Tibial nerve (tissue), 4 donors: ENCODE results near the gene CRYBB3. TPM values are rescaled to one million over a fixed set of nuclear protein-coding genes. Genes with fewer than 3 reads are reported as not detected.

Experiments
- DNase-seq, 2 donors: peaks; one replicate each; pipeline ENCODE4 v3.0.0-alpha.2; 2019; ENCODE audit warnings: low spot score in 2 of 2
- H3K27ac ChIP-seq, 4 donors: fragments of 200-600 bp; sonication (generic) in 3 of 4; one replicate each; pipeline ENCODE4 v1.5.1; 2017 to 2019; ENCODE audit warnings: mild to moderate bottlenecking in 1 of 4
- H3K27me3 ChIP-seq, 2 donors: fragments of 200-600 bp; sonication (generic) in 1 of 2; one replicate each; pipeline versions ENCODE4 v1.5.1 to v1.6.0; 2017 to 2019
- H3K36me3 ChIP-seq, 3 donors: fragments of 200-600 bp; sonication (generic); one replicate each; pipeline ENCODE4 v1.5.1; 2018 to 2019
- H3K4me1 ChIP-seq, 4 donors: fragments of 200-600 bp; sonication (generic) in 3 of 4; one replicate each; pipeline ENCODE4 v1.5.1; 2017 to 2019
- H3K4me3 ChIP-seq, 4 donors: fragments of 200-600 bp; sonication (generic) in 3 of 4; one replicate each; pipeline ENCODE4 v1.5.1; 2017 to 2019; ENCODE audit warnings: mild to moderate bottlenecking in 1 of 4, moderate library complexity in 1 of 4
- H3K9me3 ChIP-seq, 4 donors: fragments of 200-600 bp; sonication (generic) in 3 of 4; one replicate each; pipeline ENCODE4 v1.5.1; 2017 to 2019
- EP300 ChIP-seq, 2 donors: sonication (generic); formaldehyde crosslinking; IDR thresholded peaks; one replicate each; pipeline ENCODE4 v1.6.1; 2017; ENCODE audit warnings: antibody characterized with exemption in 2 of 2, mild to moderate bottlenecking in 1 of 2
- POLR2A ChIP-seq, 2 donors: fragments of 450-650 bp; IDR thresholded peaks; one replicate each; pipeline ENCODE4 v1.6.1; 2017; ENCODE audit warnings: antibody characterized with exemption in 2 of 2, mild to moderate bottlenecking in 2 of 2, moderate library complexity in 2 of 2
- WGBS, 2 donors: methylation state at CpG; one replicate each; pipeline ENCODE4 v1.1.5; 2018; 5-methylcytosine and 5-hydroxymethylcytosine counted together
- total RNA-seq, 4 donors: library from RNA; depleted of rRNA; stranded (reverse); fragments of >200 nt; gene quantifications; one replicate each; pipeline ENCODE4 v1.1.0, GENCODE V29; 2016
- TF ChIP-seq, protein P1 (sequence below), 5 experiments: fragments of 200-600 bp in 3 of 5; fragments of 450-650 bp in 2 of 5; sonication (generic) in 3 of 5; IDR thresholded peaks; one replicate each; pipeline ENCODE4 v1.5.1; 2016 to 2019; ENCODE audit warnings: antibody characterized with exemption in 5 of 5, mild to moderate bottlenecking in 3 of 5, moderate library complexity in 2 of 5

CRYBB3 gene
- total RNA-seq, 4 donors from 2014 or later = not detected

DNA sequence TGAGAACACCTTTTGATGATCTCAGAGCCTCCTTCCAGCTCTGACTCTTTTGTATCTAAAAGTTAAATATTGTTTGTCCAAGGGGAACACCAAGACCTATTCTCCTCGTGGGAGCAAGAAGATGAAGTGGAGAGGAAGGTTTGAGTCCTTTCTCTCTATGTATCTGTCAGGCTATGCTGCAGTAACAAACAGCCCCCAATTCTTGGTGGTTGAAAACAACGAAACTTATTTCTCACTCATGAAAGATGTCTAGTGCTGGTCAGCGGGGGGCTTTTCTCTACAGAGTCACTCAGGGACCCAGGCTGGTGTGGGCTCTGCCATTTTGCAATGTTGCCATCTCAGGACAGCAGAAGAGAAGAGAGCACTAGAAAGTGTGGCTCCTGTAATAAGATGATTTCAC, 13.6 kb downstream of the CRYBB3 start:
- no peak for TF ChIP-seq POLR2A (IDR thresholded peaks at IDR 0.05)
- TF ChIP-seq EP300 (IDR thresholded peaks at IDR 0.05) = no peak
- TF ChIP-seq, protein P1, sequence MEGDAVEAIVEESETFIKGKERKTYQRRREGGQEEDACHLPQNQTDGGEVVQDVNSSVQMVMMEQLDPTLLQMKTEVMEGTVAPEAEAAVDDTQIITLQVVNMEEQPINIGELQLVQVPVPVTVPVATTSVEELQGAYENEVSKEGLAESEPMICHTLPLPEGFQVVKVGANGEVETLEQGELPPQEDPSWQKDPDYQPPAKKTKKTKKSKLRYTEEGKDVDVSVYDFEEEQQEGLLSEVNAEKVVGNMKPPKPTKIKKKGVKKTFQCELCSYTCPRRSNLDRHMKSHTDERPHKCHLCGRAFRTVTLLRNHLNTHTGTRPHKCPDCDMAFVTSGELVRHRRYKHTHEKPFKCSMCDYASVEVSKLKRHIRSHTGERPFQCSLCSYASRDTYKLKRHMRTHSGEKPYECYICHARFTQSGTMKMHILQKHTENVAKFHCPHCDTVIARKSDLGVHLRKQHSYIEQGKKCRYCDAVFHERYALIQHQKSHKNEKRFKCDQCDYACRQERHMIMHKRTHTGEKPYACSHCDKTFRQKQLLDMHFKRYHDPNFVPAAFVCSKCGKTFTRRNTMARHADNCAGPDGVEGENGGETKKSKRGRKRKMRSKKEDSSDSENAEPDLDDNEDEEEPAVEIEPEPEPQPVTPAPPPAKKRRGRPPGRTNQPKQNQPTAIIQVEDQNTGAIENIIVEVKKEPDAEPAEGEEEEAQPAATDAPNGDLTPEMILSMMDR (IDR thresholded peaks at IDR 0.05) = no peak

DNA sequence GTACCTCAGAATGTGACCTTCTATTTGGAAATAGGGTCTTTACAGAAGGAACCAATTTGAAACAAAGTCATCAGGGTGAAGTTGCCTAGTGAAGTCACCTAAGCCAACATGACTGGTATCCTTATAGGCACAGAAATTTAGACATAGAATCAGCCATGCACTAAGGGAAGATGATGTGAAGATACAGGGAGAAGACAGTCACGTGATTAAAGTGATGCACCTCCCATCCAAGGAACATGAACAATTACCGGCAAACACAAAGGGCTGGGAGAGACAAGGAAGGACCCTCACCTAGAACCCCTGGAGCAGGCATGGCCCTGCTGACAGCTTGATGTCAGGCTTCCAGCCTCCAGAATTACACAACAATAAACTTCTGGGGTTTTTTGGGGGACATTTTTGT, 16.6 kb downstream of the CRYBB3 start:
- H3K9me3 ChIP-seq = peaks cover 0 to 32% (median 0%) of the 10 kb centered on the region in 4 donors
- peaks cover 0 to 2% of the 10 kb centered on the region in 2 donors for H3K27me3 ChIP-seq
- no peak overlapping the region for H3K4me3 ChIP-seq
- TF ChIP-seq, protein P1 (IDR thresholded peaks at IDR 0.05) = no peak
- TF ChIP-seq EP300 (IDR thresholded peaks at IDR 0.05) = no peak
- TF ChIP-seq POLR2A (IDR thresholded peaks at IDR 0.05) = no peak
- no peaks in the 10 kb centered on the region for H3K4me1 ChIP-seq
- 65 to 66% methylated on average over 2 of the region's 2 CpGs for WGBS, 2 donors
- DNase-seq = no peak
- no peak overlapping the region for H3K27ac ChIP-seq
- no peaks in the 10 kb centered on the region for H3K36me3 ChIP-seq

More for the DNA sequence above, 13.6 kb downstream of the CRYBB3 start:
- Histone ChIP-seq H3K27ac (no peak overlapping the region), H3K36me3 (no peaks in the 10 kb centered on the region), H3K9me3 (peaks cover 0 to 32% (median 0%) of the 10 kb centered on the region in 4 donors), H3K4me1 (no peaks in the 10 kb centered on the region), H3K27me3 (no peaks in the 10 kb centered on the region), H3K4me3 (no peak overlapping the region)
- 77 to 79% methylated on average over 3 of the region's 3 CpGs for whole genome bisulfite sequencing, 2 donors
- DNase-seq = no peak

DNA sequence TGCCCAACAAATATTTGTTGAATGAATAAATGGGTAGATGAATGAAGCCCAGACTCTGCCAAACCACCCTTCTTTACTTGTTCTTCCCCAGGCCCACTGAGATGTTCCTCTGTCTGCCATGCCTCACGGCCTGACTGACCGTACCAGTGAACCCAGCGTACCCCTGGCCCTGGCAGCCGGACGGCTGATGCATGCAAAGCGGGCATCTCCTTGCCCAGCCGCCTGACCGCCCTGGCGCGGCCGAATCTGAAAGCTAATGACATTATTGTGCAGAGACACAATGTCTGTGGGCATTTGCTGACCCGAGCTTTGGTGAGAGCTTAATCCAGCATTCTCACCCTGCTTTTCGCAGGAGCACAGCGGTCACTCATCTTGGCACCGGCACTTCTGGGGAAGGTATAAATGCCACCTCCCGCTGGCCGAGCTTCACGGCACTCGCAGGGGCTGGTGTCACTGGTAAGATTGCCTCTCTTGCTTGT, 19.6 kb downstream of the CRYBB3 start, which contains the start of gene CRYBB2:
Gene CRYBB2 (plus strand): TSS at position 429 of the 479 bp plus-strand sequence. CDS start 1,791 bp downstream, outside the sequence.
- H3K4me1 ChIP-seq = no peaks in the 10 kb centered on the region
- no peak within 1 kb of the TSS for H3K27ac ChIP-seq
- no peak within 1 kb of the TSS for H3K4me3 ChIP-seq
- no peaks in the 10 kb centered on the region for H3K36me3 ChIP-seq
- peaks cover 0 to 10% (median 0%) of the 10 kb centered on the region in 4 donors for H3K9me3 ChIP-seq
- peaks cover 0 to 6% of the 10 kb centered on the region in 2 donors for H3K27me3 ChIP-seq
- TF ChIP-seq, protein P1 (IDR thresholded peaks at IDR 0.05) = no peak
- no peak for TF ChIP-seq EP300 (IDR thresholded peaks at IDR 0.05)
- TF ChIP-seq POLR2A (IDR thresholded peaks at IDR 0.05) = no peak
- 82 to 85% methylated on average over 19 of the region's 19 CpGs for WGBS, 2 donors
- DNase-seq = no peak

DNA sequence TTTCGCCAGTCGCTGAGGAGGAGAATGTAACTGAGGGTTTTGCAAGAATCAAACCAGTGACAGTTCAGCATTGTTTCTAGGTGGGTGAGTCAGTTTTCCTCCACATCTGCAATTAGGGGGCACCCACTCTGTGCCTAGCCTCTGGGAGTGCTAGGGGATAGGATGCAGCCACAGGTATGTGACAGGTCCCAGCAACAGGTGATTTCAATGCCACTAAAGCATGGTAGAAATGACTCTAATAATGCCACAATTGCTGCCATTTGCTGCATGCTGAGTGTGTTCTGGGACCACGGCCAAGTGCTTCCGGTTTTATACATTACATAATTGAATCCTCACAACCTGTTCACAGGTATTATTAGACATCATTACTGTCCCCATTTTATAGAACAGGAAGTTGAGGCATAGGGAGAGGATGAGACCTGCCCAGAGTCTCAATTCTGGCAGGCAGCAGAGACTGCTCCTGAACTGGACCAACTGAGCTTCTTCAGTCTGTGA, 20.3 kb downstream of the CRYBB3 start:
- H3K27ac ChIP-seq = no peak overlapping the region
- no peak for DNase-seq
- H3K9me3 ChIP-seq = peaks cover 0 to 7% (median 0%) of the 10 kb centered on the region in 4 donors
- no peaks in the 10 kb centered on the region for H3K4me1 ChIP-seq
- H3K27me3 ChIP-seq = peaks cover 0 to 6% of the 10 kb centered on the region in 2 donors
- no peak for TF ChIP-seq EP300 (IDR thresholded peaks at IDR 0.05)
- TF ChIP-seq, protein P1 (IDR thresholded peaks at IDR 0.05) = no peak
- no peak for TF ChIP-seq POLR2A (IDR thresholded peaks at IDR 0.05)
- H3K4me3 ChIP-seq = no peak overlapping the region
- no peaks in the 10 kb centered on the region for H3K36me3 ChIP-seq
- 57 to 71% methylated on average over 4 of the region's 4 CpGs for WGBS, 2 donors

DNA sequence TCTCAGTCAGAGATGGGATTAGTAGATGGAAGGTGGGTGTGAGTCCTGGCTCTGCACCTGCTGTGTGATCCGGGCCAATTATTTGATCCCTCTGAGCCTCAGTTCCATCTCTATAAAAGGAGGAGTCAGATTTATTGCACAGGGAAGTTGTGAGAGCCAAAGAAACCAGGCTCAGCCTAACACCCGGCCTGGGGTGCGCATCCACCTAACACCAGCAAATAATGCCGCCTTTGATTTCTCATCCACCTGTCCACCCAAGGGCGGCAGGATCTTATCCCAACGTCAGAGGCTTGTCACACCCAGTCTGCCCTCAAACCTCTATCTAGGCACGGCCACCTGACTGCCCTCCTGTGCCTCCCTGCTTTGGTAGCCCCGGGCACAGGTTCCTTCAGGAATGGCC, 22.1 kb downstream of the CRYBB3 start:
- H3K9me3 ChIP-seq = no peaks in the 10 kb centered on the region
- no peak overlapping the region for H3K27ac ChIP-seq
- no peak overlapping the region for H3K4me3 ChIP-seq
- peaks cover 0 to 6% of the 10 kb centered on the region in 2 donors for H3K27me3 ChIP-seq
- WGBS, 2 donors = 70 to 77% methylated on average over 8 of the region's 8 CpGs
- H3K4me1 ChIP-seq = no peaks in the 10 kb centered on the region
- no peak for TF ChIP-seq POLR2A (IDR thresholded peaks at IDR 0.05)
- TF ChIP-seq, protein P1 (IDR thresholded peaks at IDR 0.05) = no peak
- TF ChIP-seq EP300 (IDR thresholded peaks at IDR 0.05) = no peak
- no peaks in the 10 kb centered on the region for H3K36me3 ChIP-seq
- DNase-seq = no peak
